ENCODE results near the gene PGM2L1. TPM values are rescaled to one million over a fixed set of nuclear protein-coding genes. Genes with fewer than 3 reads are reported as not detected.

PGM2L1 gene
- total and polyA plus RNA-seq, 2 of the 13 experiments (the other 11 are each of a cell fraction or from before 2014, with no cell fraction given): 0.57 to 1.2 TPM

DNA sequence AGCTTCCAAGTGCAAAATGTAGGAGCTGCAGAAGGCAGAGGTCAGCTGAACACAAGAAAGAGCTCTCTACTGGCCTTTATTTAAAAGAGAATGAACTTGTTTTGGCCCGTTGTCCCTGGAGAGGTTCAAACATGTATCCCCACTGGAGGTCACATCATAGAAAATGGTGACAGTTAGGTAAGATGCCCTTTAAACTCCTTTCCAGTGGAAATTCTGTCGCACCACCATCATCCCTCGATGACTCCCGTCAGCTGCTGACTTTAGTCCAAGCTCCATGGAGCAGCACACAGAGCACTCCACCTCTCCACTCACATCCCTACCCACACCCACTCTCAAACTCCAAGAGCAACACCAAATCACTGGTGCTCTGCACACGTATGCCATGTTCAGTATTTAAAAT lies 71.6 kb downstream of the PGM2L1 start:
- H2AFZ ChIP-seq (ENCODE audit: low read length): no peak overlapping the region
- intact Hi-C loops (cut with micrococcal nuclease; ENCODE audit: unreplicated experiment): no loop called here
- in situ Hi-C loops (cut with HindIII; ENCODE audit: extremely low pct_ligation_motif_present, low pct_unique_long_range_greater_than_20kb): loop anchor here (10.0 kb wide), 1 partner anchor 62 kb away; no protein-coding TSS in a partner anchor
- no peaks in the 10 kb centered on the region for H3K9me3 ChIP-seq (ENCODE audit: low read length)
- TF ChIP-seq ZNF792 (CRISPR knock-in tag; IDR thresholded peaks at IDR 0.05) (no peak), ZFP36L1 (CRISPR knock-in tag; IDR thresholded peaks at IDR 0.05) (no peak), EED (CRISPR knock-in tag; IDR thresholded peaks at IDR 0.05) (no peak), CEBPB (IDR thresholded peaks at IDR 0.05; ENCODE audit: borderline replicate concordance, low read depth, low read length) (no peak)
- TF ChIP-seq, protein P1, sequence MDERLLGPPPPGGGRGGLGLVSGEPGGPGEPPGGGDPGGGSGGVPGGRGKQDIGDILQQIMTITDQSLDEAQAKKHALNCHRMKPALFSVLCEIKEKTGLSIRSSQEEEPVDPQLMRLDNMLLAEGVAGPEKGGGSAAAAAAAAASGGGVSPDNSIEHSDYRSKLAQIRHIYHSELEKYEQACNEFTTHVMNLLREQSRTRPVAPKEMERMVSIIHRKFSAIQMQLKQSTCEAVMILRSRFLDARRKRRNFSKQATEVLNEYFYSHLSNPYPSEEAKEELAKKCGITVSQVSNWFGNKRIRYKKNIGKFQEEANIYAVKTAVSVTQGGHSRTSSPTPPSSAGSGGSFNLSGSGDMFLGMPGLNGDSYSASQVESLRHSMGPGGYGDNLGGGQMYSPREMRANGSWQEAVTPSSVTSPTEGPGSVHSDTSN (CRISPR knock-in tag; IDR thresholded peaks at IDR 0.05): no peak
- ATAC-seq: no peak
- no peaks in the 10 kb centered on the region for H3K79me2 ChIP-seq (ENCODE audit: insufficient read depth, low read length)
- H3K36me3 ChIP-seq (replicated peaks in 1 of 2; ENCODE audit: control insufficient read depth in 1 of 2, insufficient read depth in 2 of 2, low read length in 2 of 2): no peaks in the 10 kb centered on the region
- H3K27me3 ChIP-seq (ENCODE audit: control insufficient read depth in 1 of 2, insufficient read depth in 2 of 2, low read length in 2 of 2): peaks cover 0 to 8% of the 10 kb centered on the region in 2 experiments; a peak in 2 of 5 replicates
- no peak overlapping the region for H3K27ac ChIP-seq (ENCODE audit: extremely low read length, insufficient read depth, low read length)
- no peak for DNase-seq (ENCODE audit: low spot score)
- no peak overlapping the region for H3K9ac ChIP-seq (ENCODE audit: insufficient read depth, low read depth, low read length)
- no peaks in the 10 kb centered on the region for H3K4me1 ChIP-seq (ENCODE audit: insufficient read depth, low read length)
- ChIA-PET CTCF (ENCODE audit: low intra/inter-chr PET ratio, low total read pairs) (no interaction called here), POLR2A (no interaction called here)
- no peak for FAIRE-seq
- H3K4me2 ChIP-seq (ENCODE audit: low read depth, low read length): no peak overlapping the region
- H3K4me3 ChIP-seq (replicated peaks in 1 of 3; ENCODE audit: insufficient read depth in 1 of 3, low read depth in 2 of 3, low read length in 3 of 3): no peak overlapping the region
- 45% methylated on average over 5 of the region's 5 CpGs for WGBS (ENCODE audit: low lambda C conversion rate)
- BruUV-seq (replicated peaks): no TSS peak
- no peaks in the 10 kb centered on the region for H4K20me1 ChIP-seq (ENCODE audit: insufficient read depth, low read length)

DNA sequence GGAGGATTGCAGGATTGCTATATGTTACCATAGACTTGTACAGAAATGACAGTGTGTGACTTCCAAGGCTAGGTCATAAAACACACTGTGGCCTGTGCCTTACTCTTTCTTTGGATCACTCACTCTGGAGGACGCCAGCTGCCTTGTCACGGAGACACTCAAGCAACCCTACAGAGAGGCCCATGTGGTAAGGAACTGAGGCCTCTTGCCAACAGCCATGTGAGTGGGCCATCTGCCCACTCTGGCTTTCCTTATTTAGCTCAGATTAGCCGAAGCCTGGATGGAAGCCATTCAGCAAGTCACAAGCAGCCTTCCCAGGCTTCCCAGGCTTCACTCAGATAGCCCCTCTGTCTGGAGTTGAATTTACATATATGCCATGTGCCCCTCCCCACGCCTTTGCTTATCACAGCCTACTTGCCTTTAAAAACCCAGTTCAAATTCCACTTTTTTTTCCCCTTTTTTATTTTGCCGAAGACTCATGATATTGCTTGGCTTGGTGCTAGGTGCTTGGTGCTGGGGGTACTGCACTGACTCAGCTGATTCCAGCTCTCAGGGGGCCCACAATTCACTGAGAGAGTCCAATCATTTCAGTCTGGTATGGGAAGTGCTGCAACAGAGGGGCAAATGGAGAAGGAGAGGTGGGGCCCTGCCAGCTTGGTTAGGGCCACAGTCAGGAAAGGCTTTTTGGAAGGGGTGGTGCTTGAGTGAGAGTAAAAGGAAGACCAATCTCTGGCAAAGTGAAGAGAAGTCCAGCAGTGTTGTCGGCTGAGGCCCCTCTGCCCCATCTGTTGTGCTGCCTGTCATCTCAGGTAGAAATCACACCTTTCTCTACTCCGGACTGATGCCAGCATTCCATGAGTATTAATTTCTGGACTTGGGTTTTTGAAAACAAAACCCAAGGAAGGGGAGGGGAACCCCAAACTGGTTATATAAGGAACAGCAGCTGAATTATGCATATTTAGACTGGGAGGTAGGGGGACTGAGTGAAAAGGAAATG lies 72.3 kb downstream of the PGM2L1 start:
- in situ Hi-C loops (cut with HindIII; ENCODE audit: extremely low pct_ligation_motif_present, low pct_unique_long_range_greater_than_20kb) (loop anchor here (10.0 kb wide), 1 partner anchor 61 kb away; no protein-coding TSS in a partner anchor), intact Hi-C loops (cut with micrococcal nuclease; ENCODE audit: unreplicated experiment) (no loop called here)
- Histone ChIP-seq H3K36me3 (replicated peaks in 1 of 2; ENCODE audit: control insufficient read depth in 1 of 2, insufficient read depth in 2 of 2, low read length in 2 of 2) (no peaks in the 10 kb centered on the region), H3K79me2 (ENCODE audit: insufficient read depth, low read length) (no peaks in the 10 kb centered on the region), H3K9ac (ENCODE audit: insufficient read depth, low read depth, low read length) (no peak overlapping the region), H4K20me1 (ENCODE audit: insufficient read depth, low read length) (no peaks in the 10 kb centered on the region), H2AFZ (ENCODE audit: low read length) (no peak overlapping the region), H3K9me3 (ENCODE audit: low read length) (no peaks in the 10 kb centered on the region), H3K27me3 (ENCODE audit: control insufficient read depth in 1 of 2, insufficient read depth in 2 of 2, low read length in 2 of 2) (peaks cover 0 to 9% of the 10 kb centered on the region in 2 experiments; a peak in 3 of 5 replicates), H3K27ac (ENCODE audit: extremely low read length, insufficient read depth, low read length) (no peak overlapping the region), H3K4me1 (ENCODE audit: insufficient read depth, low read length) (no peaks in the 10 kb centered on the region), H3K4me2 (ENCODE audit: low read depth, low read length) (no peak overlapping the region), H3K4me3 (replicated peaks in 1 of 3; ENCODE audit: insufficient read depth in 1 of 3, low read depth in 2 of 3, low read length in 3 of 3) (no peak overlapping the region)
- ChIA-PET POLR2A (no interaction called here), CTCF (ENCODE audit: low intra/inter-chr PET ratio, low total read pairs) (no interaction called here)
- WGBS (ENCODE audit: low lambda C conversion rate): 45% methylated on average over 4 of the region's 7 CpGs
- ATAC-seq (no peak), DNase-seq (ENCODE audit: low spot score) (no peak), FAIRE-seq (no peak)
- BruUV-seq (replicated peaks): no TSS peak
- TF ChIP-seq MEIS2 (CRISPR knock-in tag; IDR thresholded peaks at IDR 0.05) (no peak), ZNF550 (CRISPR knock-in tag; IDR thresholded peaks at IDR 0.05; ENCODE audit: borderline replicate concordance) (no peak), POLR2A (IDR thresholded peaks at IDR 0.05; ENCODE audit: insufficient read depth in 1 of 2, low read depth in 2 of 2, low read length in 2 of 2) (no peak), ZSCAN30 (CRISPR knock-in tag; IDR thresholded peaks at IDR 0.05) (no peak), ZNF790 (CRISPR knock-in tag; IDR thresholded peaks at IDR 0.05; ENCODE audit: borderline replicate concordance) (no peak), ZMYM3 (CRISPR knock-in tag; IDR thresholded peaks at IDR 0.05) (no peak), ARHGAP35 (CRISPR knock-in tag; IDR thresholded peaks at IDR 0.05; ENCODE audit: borderline replicate concordance) (no peak), ZZZ3 (CRISPR knock-in tag; IDR thresholded peaks at IDR 0.05; ENCODE audit: borderline replicate concordance) (no peak), ZNF605 (CRISPR knock-in tag; IDR thresholded peaks at IDR 0.05) (no peak)
- TF ChIP-seq, protein P2, sequence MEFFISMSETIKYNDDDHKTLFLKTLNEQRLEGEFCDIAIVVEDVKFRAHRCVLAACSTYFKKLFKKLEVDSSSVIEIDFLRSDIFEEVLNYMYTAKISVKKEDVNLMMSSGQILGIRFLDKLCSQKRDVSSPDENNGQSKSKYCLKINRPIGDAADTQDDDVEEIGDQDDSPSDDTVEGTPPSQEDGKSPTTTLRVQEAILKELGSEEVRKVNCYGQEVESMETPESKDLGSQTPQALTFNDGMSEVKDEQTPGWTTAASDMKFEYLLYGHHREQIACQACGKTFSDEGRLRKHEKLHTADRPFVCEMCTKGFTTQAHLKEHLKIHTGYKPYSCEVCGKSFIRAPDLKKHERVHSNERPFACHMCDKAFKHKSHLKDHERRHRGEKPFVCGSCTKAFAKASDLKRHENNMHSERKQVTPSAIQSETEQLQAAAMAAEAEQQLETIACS (CRISPR knock-in tag; IDR thresholded peaks at IDR 0.05): no peak
